Measurements from ENCODE around the gene FBXW11.
"Not testable (repeated sequence)": the region's sequence is repeated elsewhere in the genome, so short reads cannot be mapped to it uniquely, and the experiment has no call there.

Gene FBXW11

GRCh38 chr5:171937351-171937750 is 69.1 kb downstream of the FBXW11 start:
- no peaks in the 10 kb centered on the region; the same call in 1 of the 2 replicates for H3K9me3 ChIP-seq (ENCODE audit: control insufficient read depth, insufficient read depth, low read depth, low read length)
- H3K36me3 ChIP-seq (ENCODE audit: control insufficient read depth, insufficient read depth, low read length) = peaks cover 4% of the 10 kb centered on the region; the same call in 1 of the 2 replicates
- no peak overlapping the region for H3K27ac ChIP-seq (ENCODE audit: low read depth, low read length)
- H3K27me3 ChIP-seq (ENCODE audit: control insufficient read depth, insufficient read depth, low read length) = no peaks in the 10 kb centered on the region
- no peak overlapping the region for H3K9ac ChIP-seq (ENCODE audit: low read length)
- H3K4me3 ChIP-seq (ENCODE audit: low read depth, low read length) = no peak overlapping the region
- no peaks in the 10 kb centered on the region for H3K4me1 ChIP-seq (ENCODE audit: control insufficient read depth, insufficient read depth, low read length)

GRCh38 chr5:171934586-171934985 is 71.9 kb downstream of the FBXW11 start:
- Histone ChIP-seq H3K36me3 (ENCODE audit: control insufficient read depth, insufficient read depth, low read length) (peaks cover 4% of the 10 kb centered on the region; the same call in 1 of the 2 replicates), H3K27me3 (ENCODE audit: control insufficient read depth, insufficient read depth, low read length) (no peaks in the 10 kb centered on the region), H3K4me1 (ENCODE audit: control insufficient read depth, insufficient read depth, low read length) (0 out of 2 replicates have a peak, but pooled peaks cover 4% of the 10 kb centered on the region), H3K27ac (ENCODE audit: low read depth, low read length) (no peak overlapping the region), H3K4me3 (ENCODE audit: low read depth, low read length) (no peak overlapping the region), H3K9ac (ENCODE audit: low read length) (no peak overlapping the region), H3K9me3 (ENCODE audit: control insufficient read depth, insufficient read depth, low read depth, low read length) (no peaks in the 10 kb centered on the region; the same call in 1 of the 2 replicates)

GRCh38 chr5:171931163-171931562 is 75.3 kb downstream of the FBXW11 start:
- Histone ChIP-seq H3K4me1 (ENCODE audit: control insufficient read depth, insufficient read depth, low read length) (peaks cover 15% of the 10 kb centered on the region), H3K27ac (ENCODE audit: low read depth, low read length) (no peak overlapping the region), H3K9ac (ENCODE audit: low read length) (no peak overlapping the region), H3K36me3 (ENCODE audit: control insufficient read depth, insufficient read depth, low read length) (peaks cover 4% of the 10 kb centered on the region; the same call in 1 of the 2 replicates), H3K27me3 (ENCODE audit: control insufficient read depth, insufficient read depth, low read length) (no peaks in the 10 kb centered on the region), H3K4me3 (ENCODE audit: low read depth, low read length) (no peak overlapping the region), H3K9me3 (ENCODE audit: control insufficient read depth, insufficient read depth, low read depth, low read length) (no peaks in the 10 kb centered on the region; the same call in 1 of the 2 replicates)

- H3K4me1 ChIP-seq (ENCODE audit: control insufficient read depth, insufficient read depth, low read length) = peaks cover 22% of the 10 kb centered on the region
- H3K9me3 ChIP-seq (ENCODE audit: control insufficient read depth, insufficient read depth, low read depth, low read length) = peaks cover 12% of the 10 kb centered on the region; the same call in 1 of the 2 replicates
- no peaks in the 10 kb centered on the region for H3K36me3 ChIP-seq (ENCODE audit: control insufficient read depth, insufficient read depth, low read length)
- no peak overlapping the region for H3K27ac ChIP-seq (ENCODE audit: low read depth, low read length)
- no peak overlapping the region for H3K9ac ChIP-seq (ENCODE audit: low read length)
- no peak overlapping the region for H3K4me3 ChIP-seq (ENCODE audit: low read depth, low read length)
- no peaks in the 10 kb centered on the region for H3K27me3 ChIP-seq (ENCODE audit: control insufficient read depth, insufficient read depth, low read length)
Measured at GRCh38 chr5:171927345-171927941, 79.0 kb downstream of the FBXW11 start.

GRCh38 chr5:171926311-171926710 is 80.1 kb downstream of the FBXW11 start:
- Histone ChIP-seq H3K27ac (ENCODE audit: low read depth, low read length) (no peak overlapping the region), H3K36me3 (ENCODE audit: control insufficient read depth, insufficient read depth, low read length) (no peaks in the 10 kb centered on the region), H3K4me1 (ENCODE audit: control insufficient read depth, insufficient read depth, low read length) (peaks cover 22% of the 10 kb centered on the region), H3K9ac (ENCODE audit: low read length) (no peak overlapping the region), H3K27me3 (ENCODE audit: control insufficient read depth, insufficient read depth, low read length) (no peaks in the 10 kb centered on the region), H3K9me3 (ENCODE audit: control insufficient read depth, insufficient read depth, low read depth, low read length) (peaks cover 12% of the 10 kb centered on the region; the same call in 1 of the 2 replicates), H3K4me3 (ENCODE audit: low read depth, low read length) (no peak overlapping the region)

- Histone ChIP-seq H3K36me3 (ENCODE audit: control insufficient read depth, insufficient read depth, low read length) (no peaks in the 10 kb centered on the region), H3K27ac (ENCODE audit: low read depth, low read length) (no peak overlapping the region), H3K27me3 (ENCODE audit: control insufficient read depth, insufficient read depth, low read length) (no peaks in the 10 kb centered on the region), H3K4me3 (ENCODE audit: low read depth, low read length) (no peak overlapping the region), H3K4me1 (ENCODE audit: control insufficient read depth, insufficient read depth, low read length) (peaks cover 18% of the 10 kb centered on the region), H3K9ac (ENCODE audit: low read length) (no peak overlapping the region), H3K9me3 (ENCODE audit: control insufficient read depth, insufficient read depth, low read depth, low read length) (peaks cover 12% of the 10 kb centered on the region; the same call in 1 of the 2 replicates)
Measured at GRCh38 chr5:171924493-171925122, 81.8 kb downstream of the FBXW11 start.

GRCh38 chr5:171920765-171921391 is 85.6 kb downstream of the FBXW11 start:
- Histone ChIP-seq H3K9me3 (ENCODE audit: control insufficient read depth, insufficient read depth, low read depth, low read length) (peaks cover 12% of the 10 kb centered on the region; the same call in 1 of the 2 replicates), H3K4me1 (ENCODE audit: control insufficient read depth, insufficient read depth, low read length) (peaks cover 5% of the 10 kb centered on the region; the same call in 1 of the 2 replicates), H3K36me3 (ENCODE audit: control insufficient read depth, insufficient read depth, low read length) (no peaks in the 10 kb centered on the region), H3K4me3 (ENCODE audit: low read depth, low read length) (no peak overlapping the region), H3K27ac (ENCODE audit: low read depth, low read length) (no peak overlapping the region), H3K27me3 (ENCODE audit: control insufficient read depth, insufficient read depth, low read length) (no peaks in the 10 kb centered on the region), H3K9ac (ENCODE audit: low read length) (no peak overlapping the region)

GRCh38 chr5:171915700-171916099 is 90.7 kb downstream of the FBXW11 start:
- H3K9ac ChIP-seq (ENCODE audit: low read length); H3K27ac ChIP-seq (ENCODE audit: low read depth, low read length); H3K9me3 ChIP-seq (ENCODE audit: control insufficient read depth, insufficient read depth, low read depth, low read length); H3K36me3 ChIP-seq (ENCODE audit: control insufficient read depth, insufficient read depth, low read length); H3K4me3 ChIP-seq (ENCODE audit: low read depth, low read length); H3K27me3 ChIP-seq (ENCODE audit: control insufficient read depth, insufficient read depth, low read length); H3K4me1 ChIP-seq (ENCODE audit: control insufficient read depth, insufficient read depth, low read length): not testable (repeated sequence)

- no peaks in the 10 kb centered on the region for H3K27me3 ChIP-seq (ENCODE audit: control insufficient read depth, insufficient read depth, low read length)
- peaks cover 5% of the 10 kb centered on the region; the same call in 1 of the 2 replicates for H3K36me3 ChIP-seq (ENCODE audit: control insufficient read depth, insufficient read depth, low read length)
- H3K4me1 ChIP-seq (ENCODE audit: control insufficient read depth, insufficient read depth, low read length) = peaks cover 9% of the 10 kb centered on the region
- no peaks in the 10 kb centered on the region for H3K9me3 ChIP-seq (ENCODE audit: control insufficient read depth, insufficient read depth, low read depth, low read length)
- H3K9ac ChIP-seq (ENCODE audit: low read length) = no peak overlapping the region
- H3K27ac ChIP-seq (ENCODE audit: low read depth, low read length) = no peak overlapping the region
- H3K4me3 ChIP-seq (ENCODE audit: low read depth, low read length) = no peak overlapping the region
Measured at GRCh38 chr5:171914726-171915338, 91.6 kb downstream of the FBXW11 start.

GRCh38 chr5:171913987-171914273 is 92.5 kb downstream of the FBXW11 start:
- Histone ChIP-seq H3K4me3 (ENCODE audit: low read depth, low read length) (no peak overlapping the region), H3K36me3 (ENCODE audit: control insufficient read depth, insufficient read depth, low read length) (peaks cover 11% of the 10 kb centered on the region; the same call in 1 of the 2 replicates), H3K9ac (ENCODE audit: low read length) (no peak overlapping the region), H3K27ac (ENCODE audit: low read depth, low read length) (no peak overlapping the region), H3K9me3 (ENCODE audit: control insufficient read depth, insufficient read depth, low read depth, low read length) (no peaks in the 10 kb centered on the region), H3K27me3 (ENCODE audit: control insufficient read depth, insufficient read depth, low read length) (no peaks in the 10 kb centered on the region), H3K4me1 (ENCODE audit: control insufficient read depth, insufficient read depth, low read length) (peaks cover 9% of the 10 kb centered on the region)

- H3K4me1 ChIP-seq (ENCODE audit: control insufficient read depth, insufficient read depth, low read length) = peaks cover 11% of the 10 kb centered on the region
Measured at GRCh38 chr5:171911152-171911551, 95.3 kb downstream of the FBXW11 start.

More at GRCh38 chr5:171911152-171911551, 95.3 kb downstream of the FBXW11 start:
- H3K9ac ChIP-seq (ENCODE audit: low read length) = no peak overlapping the region
- peaks cover 15% of the 10 kb centered on the region; the same call in 1 of the 2 replicates for H3K36me3 ChIP-seq (ENCODE audit: control insufficient read depth, insufficient read depth, low read length)
- H3K9me3 ChIP-seq (ENCODE audit: control insufficient read depth, insufficient read depth, low read depth, low read length) = no peaks in the 10 kb centered on the region
- H3K27ac ChIP-seq (ENCODE audit: low read depth, low read length) = no peak overlapping the region
- no peaks in the 10 kb centered on the region for H3K27me3 ChIP-seq (ENCODE audit: control insufficient read depth, insufficient read depth, low read length)
- no peak overlapping the region for H3K4me3 ChIP-seq (ENCODE audit: low read depth, low read length)
